ENCODE measurements around the gene USP12.

The USP12 gene

GRCh38 chr13:27182844-27183497 lies 11.4 kb upstream of the USP12 start:
- DNase-seq: peak; percentile 36

DNA sequence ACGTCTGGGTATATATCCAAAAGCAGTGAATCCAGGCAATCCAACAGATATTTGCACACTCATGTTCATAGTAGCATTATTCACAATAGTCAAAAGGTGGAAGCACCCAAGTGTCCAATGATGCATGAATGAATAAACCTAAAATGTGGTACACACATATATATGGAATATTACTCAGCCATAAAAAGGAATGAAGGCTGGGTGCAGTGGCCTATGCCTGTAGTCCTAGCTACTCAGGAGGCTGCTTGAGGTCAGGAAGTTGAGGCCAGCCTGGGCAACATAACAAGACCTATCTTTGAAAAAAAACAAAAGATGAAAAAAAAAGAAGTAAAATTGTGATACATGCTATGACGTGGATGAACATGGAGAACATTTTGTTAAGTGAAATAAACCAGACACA lies 10.4 kb upstream of the USP12 start:
- DNase-seq: no peak

DNA sequence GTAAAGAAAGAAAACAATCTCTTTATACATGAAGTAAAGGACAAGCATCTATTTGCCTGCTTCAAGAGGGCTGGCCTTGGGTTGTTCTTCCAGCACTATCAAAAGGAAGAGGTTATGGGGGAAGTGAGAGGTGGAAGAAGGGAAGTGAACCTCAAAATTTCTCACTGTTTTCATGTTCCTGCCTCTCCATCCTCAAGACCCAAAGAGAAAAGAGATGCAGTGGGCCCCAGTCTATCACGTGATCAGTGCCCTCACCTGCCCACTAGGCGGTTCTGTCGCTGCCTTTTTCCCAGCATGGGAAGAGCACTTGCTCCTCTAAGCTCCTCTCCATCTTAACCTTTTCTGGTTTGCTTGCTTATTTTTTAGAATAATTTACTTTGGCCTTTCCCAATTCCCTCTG lies 6.2 kb upstream of the USP12 start:
- DNase-seq: no peak

- no peak for DNase-seq
Measured at GRCh38 chr13:27176470-27177410, 5.1 kb upstream of the USP12 start.

- no peak for DNase-seq
Measured at GRCh38 chr13:27174766-27175455, 3.3 kb upstream of the USP12 start.

- DNase-seq: peak; percentile 79
Measured at GRCh38 chr13:27172495-27172842, 858 bp upstream of the USP12 start.

DNA sequence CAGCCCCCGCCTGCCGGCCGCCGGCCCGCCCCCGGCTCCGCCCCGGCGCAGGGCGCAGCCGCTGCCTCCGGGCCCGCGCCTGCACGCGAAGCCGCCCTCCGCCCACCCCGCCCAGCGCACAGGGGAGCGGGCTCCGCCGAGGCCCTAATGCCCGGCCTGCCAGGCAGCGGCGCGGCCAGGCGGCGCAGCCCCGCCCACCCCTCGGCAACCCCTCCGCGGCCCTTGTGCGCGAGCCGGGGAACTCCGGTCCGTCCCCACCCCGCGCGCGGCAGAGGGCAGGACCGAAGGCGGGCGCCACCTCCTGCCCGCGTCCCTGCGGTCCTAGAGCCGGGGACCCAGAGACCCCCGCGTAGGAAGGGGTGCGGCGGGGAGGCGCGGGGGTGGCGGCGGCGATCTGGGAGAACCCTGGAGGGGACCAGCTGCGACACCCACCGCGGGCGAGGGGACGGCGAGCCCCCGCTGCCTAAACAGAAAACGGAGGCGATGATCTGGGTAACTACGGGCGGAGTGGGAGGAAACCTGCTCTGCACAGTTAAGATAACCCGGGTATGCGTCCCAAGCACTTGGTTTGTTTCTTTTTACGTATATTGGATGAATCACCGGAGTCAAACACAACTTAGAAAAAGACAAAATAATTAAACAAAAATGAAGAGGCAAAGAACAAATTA lies 350 bp upstream of the USP12 start:
- DNase-seq: peak; percentile 82

GRCh38 chr13:27170516-27171243 lies 931 bp downstream of the USP12 start:
- no peak for DNase-seq

GRCh38 chr13:27170221-27170515 lies 1.4 kb downstream of the USP12 start:
- peak; percentile 40 for DNase-seq

DNA sequence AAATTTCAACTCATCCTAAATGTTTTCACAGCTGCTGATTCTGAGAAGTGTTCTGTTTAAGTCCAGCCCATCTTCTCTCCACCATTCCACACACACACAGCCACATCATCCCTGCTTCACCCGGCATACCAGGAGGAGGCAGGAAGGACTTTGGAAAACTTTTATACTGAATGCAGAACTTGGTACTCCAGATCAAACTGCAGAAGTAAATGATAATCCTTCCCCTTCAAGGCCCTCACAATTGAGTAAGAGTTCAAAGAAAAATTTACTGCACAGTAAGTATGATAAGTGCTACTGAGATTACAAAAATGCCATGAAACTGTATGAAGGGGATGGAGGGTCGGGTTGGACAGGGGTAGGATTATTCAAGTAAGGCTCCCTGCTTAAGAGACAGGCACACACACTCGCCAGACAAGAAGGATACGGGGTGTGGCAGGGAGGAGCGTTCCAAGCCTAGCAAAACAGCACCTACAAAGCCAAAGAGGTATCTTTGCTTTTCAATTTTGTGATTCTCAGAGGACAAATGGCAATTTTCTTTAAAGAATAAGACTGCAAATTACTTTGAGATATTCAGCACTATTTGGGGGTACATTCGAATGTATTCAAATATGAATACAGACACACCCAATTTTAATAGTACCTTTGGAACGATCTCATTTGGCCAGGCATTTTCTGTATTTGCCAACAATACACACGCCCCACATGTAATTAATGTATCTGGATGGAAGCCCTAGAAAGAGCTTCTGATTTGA lies 2.5 kb downstream of the USP12 start:
- no peak for DNase-seq

DNA sequence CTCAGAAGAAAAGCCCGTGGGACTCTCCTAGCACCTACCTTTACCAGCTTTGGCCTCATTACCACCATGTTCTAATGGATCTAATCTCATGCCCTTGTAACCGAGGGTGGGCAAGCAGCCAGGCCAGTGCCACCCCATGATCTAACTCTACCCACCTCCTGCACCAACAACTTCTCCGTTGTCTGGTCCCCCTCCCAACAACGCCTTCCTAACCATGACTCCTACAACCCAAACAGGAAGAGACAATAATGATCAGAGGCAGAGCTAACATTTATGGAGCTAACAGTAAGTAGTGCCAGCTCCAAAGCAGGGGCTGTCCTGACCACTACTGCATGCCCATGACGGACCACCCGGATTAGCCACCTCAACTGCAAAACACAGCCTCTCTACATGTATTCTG lies 3.5 kb downstream of the USP12 start:
- no peak for DNase-seq

DNA sequence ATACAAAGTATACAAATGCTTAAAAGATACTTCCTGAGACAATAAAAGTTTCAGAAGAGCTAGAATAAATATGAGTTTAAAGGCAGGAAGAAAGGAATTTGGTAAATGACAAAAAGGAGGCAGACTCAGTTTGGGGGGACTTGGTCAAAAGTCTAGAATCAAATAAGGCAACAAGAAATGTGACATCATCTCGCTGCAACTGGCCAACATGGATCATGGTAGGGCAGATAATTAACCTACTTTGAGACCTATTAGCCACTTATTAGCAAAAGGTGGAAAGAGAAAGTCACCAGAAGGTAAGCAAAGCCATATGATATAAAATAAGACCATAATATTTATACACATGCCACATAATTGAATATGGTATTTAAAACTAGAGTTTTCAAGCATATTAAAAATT lies 5.3 kb downstream of the USP12 start:
- DNase-seq: no peak

DNA sequence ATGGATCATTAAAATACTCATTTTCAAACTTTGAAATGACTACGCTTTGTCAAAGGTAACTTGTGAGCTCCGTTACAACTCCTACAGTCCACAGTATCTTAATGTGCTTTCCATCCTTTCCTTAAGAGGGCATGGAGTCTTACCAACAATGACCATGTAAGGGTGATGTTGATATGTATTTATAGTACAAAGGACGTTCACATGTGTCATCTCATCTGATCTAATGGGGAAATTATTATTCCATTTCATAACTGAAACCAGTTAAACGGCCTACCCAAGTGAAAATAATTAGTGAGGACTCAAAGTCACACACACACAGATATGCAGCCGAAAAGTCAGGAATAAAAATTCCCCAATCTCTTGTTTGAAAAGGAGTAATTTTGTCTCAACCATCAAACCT lies 9.6 kb downstream of the USP12 start:
- no peak for DNase-seq

DNA sequence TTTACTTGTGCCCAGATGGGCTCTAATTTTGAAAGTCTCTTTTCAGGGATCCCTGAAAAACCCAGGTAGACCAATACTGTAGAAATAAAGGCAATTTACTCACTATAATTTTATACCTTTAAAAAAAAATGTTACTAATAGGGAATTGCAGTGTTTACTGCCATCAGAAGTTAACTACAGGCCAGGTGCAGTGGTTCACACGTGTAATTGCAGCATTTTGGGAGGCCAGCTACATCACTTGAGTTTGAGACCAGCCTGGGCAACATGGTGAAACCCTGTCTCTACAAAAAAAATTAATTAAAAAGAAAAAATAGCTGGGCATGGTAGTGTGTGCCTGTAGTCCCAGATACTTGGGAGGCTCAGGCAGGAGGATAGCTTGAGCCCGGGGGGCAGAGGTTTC lies 10.2 kb downstream of the USP12 start:
- no peak for DNase-seq

GRCh38 chr13:27160657-27161295 lies 10.8 kb downstream of the USP12 start:
- no peak for DNase-seq

GRCh38 chr13:27159806-27160563 lies 11.6 kb downstream of the USP12 start:
- no peak for DNase-seq

GRCh38 chr13:27158335-27158734 lies 13.3 kb downstream of the USP12 start:
- DNase-seq: no peak

DNA sequence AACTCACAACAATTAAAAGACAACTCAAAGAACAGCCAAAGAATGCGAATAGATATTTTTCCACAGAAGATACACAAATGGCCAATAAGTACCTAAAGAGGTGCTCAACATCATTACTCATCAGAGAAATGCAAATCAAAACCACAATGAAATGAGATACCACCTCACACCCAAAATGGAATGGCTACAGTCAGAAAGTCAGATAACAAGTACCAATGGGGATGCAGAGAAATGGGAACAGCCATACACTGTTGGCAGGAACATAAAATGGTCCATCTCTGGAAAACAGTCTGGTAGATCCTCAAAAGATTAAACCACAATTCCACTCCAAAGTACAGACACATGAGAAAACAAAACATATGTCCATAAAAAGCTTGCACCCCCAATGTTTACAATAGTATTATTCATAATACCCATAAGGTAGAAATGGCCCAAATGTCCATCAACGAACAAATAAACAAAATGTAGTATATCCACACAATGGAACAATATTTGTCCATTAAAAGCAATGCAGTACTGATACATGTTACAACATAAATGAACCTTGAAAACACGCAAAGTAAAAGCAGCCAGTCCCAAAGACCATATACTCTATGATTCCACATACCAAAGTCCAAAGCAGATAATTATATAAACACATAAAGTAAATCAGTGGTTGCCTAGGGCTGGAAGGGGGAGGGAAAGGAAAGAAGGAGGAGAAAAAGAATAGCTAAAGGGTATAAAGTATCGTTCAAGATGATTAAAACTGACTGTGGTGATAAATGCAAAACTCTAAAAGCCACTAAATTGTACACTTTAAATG lies 19.6 kb downstream of the USP12 start:
- DNase-seq: no peak

DNA sequence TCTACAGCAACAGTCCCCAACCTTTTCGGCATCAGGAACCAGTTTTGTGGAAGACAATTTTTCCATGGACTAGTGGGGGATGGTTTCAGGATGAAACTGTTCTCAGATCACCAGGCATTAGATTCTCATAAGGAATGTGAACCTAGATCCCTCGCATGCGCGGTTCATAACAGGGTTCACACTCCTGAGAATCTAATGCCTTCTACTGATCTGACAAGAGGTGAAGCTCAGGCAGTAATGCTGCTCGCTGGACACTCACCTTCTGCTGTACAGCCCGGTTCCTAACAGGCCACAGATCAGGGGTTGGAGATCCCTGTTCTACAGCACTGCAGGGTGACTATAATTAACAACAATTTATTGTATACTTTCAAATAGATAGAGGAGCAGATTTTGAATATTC lies 21.9 kb downstream of the USP12 start:
- no peak for DNase-seq

- DNase-seq: no peak
Measured at GRCh38 chr13:27148900-27149299, 22.7 kb downstream of the USP12 start.
